ENCODE measurements around the gene RNF212B. TPM values are rescaled to one million over a fixed set of nuclear protein-coding genes. Genes with fewer than 3 reads are reported as not detected.

The RNF212B gene
- polyA plus RNA-seq, 1 donor from 2014 or later: not detected

DNA sequence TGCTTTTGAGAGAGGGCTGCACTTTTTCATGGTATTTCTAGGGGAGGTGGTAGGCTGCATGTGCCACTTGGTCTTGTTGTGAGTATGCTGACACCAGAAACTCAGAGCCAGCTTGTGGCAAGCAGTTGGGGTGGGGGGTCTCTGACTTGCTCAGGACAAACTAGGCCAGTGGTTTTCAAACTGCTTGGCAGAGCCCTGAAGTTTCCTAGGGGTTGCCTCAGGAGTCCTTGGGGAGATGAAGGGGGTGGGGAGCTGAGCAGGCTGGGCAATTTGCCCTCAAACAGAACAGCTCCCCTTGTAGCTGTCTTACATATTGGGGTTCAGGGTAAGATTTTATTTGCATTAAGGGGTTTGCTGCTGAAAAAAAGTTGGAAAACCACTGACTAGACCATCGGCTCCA, 72.8 kb downstream of the RNF212B start:
- H3K9me3 Mint-ChIP-seq: no peaks in the 10 kb centered on the region
- no peaks in the 10 kb centered on the region for H3K27me3 Mint-ChIP-seq
- H3K4me1 Mint-ChIP-seq: peaks cover 16 to 20% (median 20%) of the 10 kb centered on the region in 3 donors
- peak overlapping the region in 1 of 3 donors; percentile 54 for H3K27ac Mint-ChIP-seq
- H3K36me3 Mint-ChIP-seq: peaks cover 4% of the 10 kb centered on the region
- H3K4me3 Mint-ChIP-seq: peak overlapping the region in 1 of 4 donors; percentile 32

DNA sequence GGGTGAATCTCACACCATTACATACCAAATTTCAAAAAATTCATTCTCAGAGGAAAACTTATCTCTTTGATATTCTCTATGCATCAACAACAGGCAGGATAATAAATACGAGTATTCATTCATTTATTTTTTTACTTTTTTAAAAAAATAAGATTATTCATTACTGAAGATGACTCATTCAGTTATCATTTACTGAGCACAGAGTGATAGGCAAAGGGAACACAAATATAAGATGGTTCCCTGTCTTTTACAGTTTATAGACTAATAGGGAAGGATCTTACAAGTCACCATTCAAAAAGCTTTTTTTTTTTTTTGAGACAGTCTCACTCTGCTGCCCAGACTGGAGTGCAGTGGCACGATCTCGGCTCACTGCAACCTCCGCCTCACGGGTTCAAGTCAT, 78.6 kb downstream of the RNF212B start:
- Mint-ChIP-seq H3K4me3 (no peak overlapping the region), H3K27me3 (no peaks in the 10 kb centered on the region), H3K9me3 (peaks cover 0 to 1% (median 0%) of the 10 kb centered on the region in 3 donors), H3K27ac (no peak overlapping the region), H3K4me1 (peaks cover 0 to 11% (median 5%) of the 10 kb centered on the region in 3 donors), H3K36me3 (peaks cover 6% of the 10 kb centered on the region)

DNA sequence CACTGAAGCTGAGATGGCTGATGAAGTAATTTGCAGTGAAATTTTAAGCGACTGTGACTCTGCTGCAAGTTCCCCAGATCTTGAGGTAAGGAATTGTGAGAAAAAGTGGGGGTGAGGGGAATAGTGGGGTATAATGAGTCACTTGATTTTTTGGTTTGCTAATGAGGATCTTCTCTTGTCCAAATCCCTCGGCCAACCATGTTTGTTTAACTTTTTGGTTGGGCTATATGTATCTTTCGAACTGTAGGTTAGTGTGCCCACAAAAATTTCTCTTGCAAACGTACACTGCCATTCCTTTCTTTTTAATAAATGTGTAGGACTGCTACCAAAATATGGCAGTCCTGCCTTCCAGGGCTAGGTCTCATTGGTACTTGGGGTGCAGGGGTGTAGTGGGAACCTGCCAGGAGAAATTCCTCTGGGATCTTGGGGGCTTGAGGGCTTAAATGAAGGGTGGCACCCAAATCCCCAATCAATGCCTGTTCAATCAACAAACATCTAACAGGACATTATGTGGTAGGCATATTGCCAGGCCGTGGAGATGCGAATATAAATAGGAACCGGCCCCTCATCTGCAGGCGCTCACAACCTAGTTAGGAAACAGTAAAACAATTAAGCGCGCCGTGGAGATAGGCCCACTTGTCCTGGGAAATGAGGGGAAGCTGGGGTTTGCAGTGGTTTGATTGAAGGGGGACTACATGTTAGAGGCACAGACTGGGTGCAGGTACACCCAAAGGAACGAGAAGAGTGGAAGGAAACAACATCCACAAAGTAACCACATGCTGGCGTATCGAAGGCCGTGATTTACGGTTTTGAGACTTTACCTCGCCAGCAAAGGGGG, 82.2 kb downstream of the RNF212B start:
- Mint-ChIP-seq H3K27me3 (no peaks in the 10 kb centered on the region), H3K36me3 (peaks cover 4% of the 10 kb centered on the region), H3K9me3 (peaks cover 0 to 1% (median 0%) of the 10 kb centered on the region in 3 donors), H3K27ac (peak overlapping the region; percentile 76 to 99 (median 98)), H3K4me1 (peaks cover 12 to 25% (median 23%) of the 10 kb centered on the region in 3 donors), H3K4me3 (peak overlapping the region; percentile 77 to 96 (median 92))

DNA sequence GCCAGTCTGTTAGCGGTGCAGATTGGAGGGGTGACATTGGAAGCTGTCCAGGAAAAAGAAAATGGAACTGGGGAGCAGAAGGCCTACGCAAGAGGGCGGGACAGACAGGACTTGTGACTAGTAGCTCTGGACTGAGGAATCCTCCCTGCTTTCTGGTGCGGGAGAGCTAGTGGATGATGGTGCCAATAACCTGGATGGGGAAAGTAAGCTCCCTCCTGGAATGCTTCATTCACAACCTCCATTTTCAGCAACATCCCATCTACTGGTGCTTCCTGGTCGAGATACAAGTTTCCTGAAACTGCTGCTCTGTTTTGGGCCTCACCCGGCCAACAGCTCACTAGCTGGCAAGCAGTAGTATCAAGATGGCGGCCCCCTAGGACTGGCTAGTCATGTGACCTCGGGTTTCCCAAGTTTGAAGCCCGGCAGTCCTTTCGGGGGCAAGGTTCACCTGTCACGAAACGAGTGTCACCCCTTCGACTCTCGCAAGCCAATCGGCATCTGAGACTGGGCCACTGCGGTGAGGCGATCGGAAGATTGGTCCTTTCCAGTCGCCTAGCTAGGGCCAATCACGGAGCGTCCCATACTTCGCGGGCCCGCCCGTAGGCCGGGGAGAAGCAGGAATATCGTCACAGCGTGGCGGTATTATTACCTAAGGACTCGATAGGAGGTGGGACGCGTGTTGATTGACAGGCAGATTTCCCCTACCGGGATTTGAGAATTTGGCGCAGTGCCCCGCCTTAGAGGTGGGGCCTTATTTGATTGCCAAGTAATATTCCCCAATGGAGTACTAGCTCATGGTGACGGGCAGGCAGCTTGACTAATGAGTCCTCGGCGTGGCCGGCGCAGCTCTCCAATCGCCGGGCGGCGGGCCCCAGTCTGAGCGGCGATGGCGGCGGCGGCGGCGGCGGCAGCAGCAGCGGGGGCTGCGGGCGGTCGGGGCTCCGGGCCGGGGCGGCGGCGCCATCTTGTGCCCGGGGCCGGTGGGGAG, 83.1 kb downstream of the RNF212B start, which contains the start of gene PABPN1:
Gene PABPN1, plus strand, starts transcription at position 874 of the 988 bp plus-strand sequence. Its CDS starts 13 bp downstream, at position 887.
- Mint-ChIP-seq H3K27ac (peak within 1 kb of the TSS; percentile 93 to 99 (median 98)), H3K4me3 (peak within 1 kb of the TSS; percentile 89 to 98 (median 96)), H3K36me3 (peaks cover 4% of the 10 kb centered on the region), H3K27me3 (no peaks in the 10 kb centered on the region), H3K9me3 (peaks cover 0 to 1% (median 0%) of the 10 kb centered on the region in 3 donors), H3K4me1 (peaks cover 12 to 25% (median 23%) of the 10 kb centered on the region in 3 donors)

DNA sequence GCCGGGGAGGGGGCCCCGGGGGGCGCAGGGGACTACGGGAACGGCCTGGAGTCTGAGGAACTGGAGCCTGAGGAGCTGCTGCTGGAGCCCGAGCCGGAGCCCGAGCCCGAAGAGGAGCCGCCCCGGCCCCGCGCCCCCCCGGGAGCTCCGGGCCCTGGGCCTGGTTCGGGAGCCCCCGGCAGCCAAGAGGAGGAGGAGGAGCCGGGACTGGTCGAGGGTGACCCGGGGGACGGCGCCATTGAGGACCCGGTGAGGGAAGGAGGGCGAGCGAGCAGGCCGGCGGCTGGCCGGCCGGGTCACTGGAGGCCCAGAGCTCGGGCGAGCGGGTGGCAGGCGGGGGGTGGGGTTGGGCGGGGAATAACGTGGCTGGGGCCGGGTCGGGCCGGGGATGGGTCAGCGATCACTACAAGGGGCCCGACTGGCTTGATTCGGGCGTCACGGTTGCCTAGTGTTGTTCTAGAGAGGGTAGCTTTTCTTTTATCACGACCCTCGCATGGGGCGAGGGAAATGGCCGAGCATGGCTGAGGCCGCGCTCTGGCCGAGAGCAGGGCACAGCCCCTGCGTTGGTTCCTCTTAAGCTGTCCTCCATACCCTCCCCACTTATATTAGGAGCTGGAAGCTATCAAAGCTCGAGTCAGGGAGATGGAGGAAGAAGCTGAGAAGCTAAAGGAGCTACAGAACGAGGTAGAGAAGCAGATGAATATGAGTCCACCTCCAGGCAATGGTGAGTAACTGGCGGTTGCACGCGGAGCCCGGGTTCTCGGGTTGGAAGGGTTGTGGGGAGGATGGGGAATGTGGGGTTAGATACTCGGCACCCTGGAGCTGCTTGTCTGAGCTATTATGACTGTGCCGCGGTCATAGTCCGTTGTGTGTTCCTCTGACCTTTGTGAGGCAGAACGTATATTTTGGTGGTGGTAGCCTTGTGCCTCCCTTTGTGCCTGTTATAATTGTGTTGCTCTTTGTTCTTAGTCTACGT, 84.1 kb downstream of the RNF212B start:
- Mint-ChIP-seq H3K36me3 (peaks cover 4% of the 10 kb centered on the region), H3K4me3 (peak overlapping the region; percentile 89 to 98 (median 96)), H3K27ac (peak overlapping the region; percentile 87 to 99 (median 93)), H3K27me3 (no peaks in the 10 kb centered on the region), H3K9me3 (peaks cover 0 to 1% (median 0%) of the 10 kb centered on the region in 3 donors), H3K4me1 (peaks cover 16 to 25% (median 25%) of the 10 kb centered on the region in 3 donors)

Other genes with a start within 250 kb of the RNF212B start
- gene C14orf93, start 227.8 kb upstream of the RNF212B start, polyA plus RNA-seq: 8.0 TPM
- 28.0 TPM for gene PSMB5, start 203.0 kb upstream of the RNF212B start, polyA plus RNA-seq
- not detected for gene PSMB11, start 195.7 kb upstream of the RNF212B start, polyA plus RNA-seq
- 0.09 TPM for gene CDH24, start 180.4 kb upstream of the RNF212B start, polyA plus RNA-seq
- gene ACIN1, start 142.8 kb upstream of the RNF212B start, polyA plus RNA-seq: 18.8 TPM
- 68.7 TPM for gene C14orf119, start 142.4 kb upstream of the RNF212B start, polyA plus RNA-seq
- not detected for gene CIROP, start 132.9 kb upstream of the RNF212B start, polyA plus RNA-seq
- not detected for gene CEBPE, start 118.7 kb upstream of the RNF212B start, polyA plus RNA-seq
- 0.25 TPM for gene SLC7A8, start 54.3 kb upstream of the RNF212B start, polyA plus RNA-seq
- 5.6 TPM for gene HOMEZ, start 48.2 kb downstream of the RNF212B start, polyA plus RNA-seq
- 2.3 TPM for gene PPP1R3E, start 64.9 kb downstream of the RNF212B start, polyA plus RNA-seq
- 0.65 TPM for gene BCL2L2, start 68.9 kb downstream of the RNF212B start, polyA plus RNA-seq
- gene PABPN1, start 83.5 kb downstream of the RNF212B start, polyA plus RNA-seq: 127 TPM
- gene SLC22A17, start 115.0 kb downstream of the RNF212B start, polyA plus RNA-seq: 0.49 TPM
- not detected for gene EFS, start 127.2 kb downstream of the RNF212B start, polyA plus RNA-seq
- gene IL25, start 134.9 kb downstream of the RNF212B start, polyA plus RNA-seq: not detected
- 0.80 TPM for gene CMTM5, start 139.1 kb downstream of the RNF212B start, polyA plus RNA-seq
- not detected for gene MYH6, start 170.3 kb downstream of the RNF212B start, polyA plus RNA-seq
- not detected for gene MYH7, start 197.7 kb downstream of the RNF212B start, polyA plus RNA-seq
- gene NGDN, start 231.8 kb downstream of the RNF212B start, polyA plus RNA-seq: 74.1 TPM

Measured in IgD-negative memory B cell (primary cell).